ENCODE measurements around the gene PAGR1. TPM values are rescaled to one million over a fixed set of nuclear protein-coding genes. Genes with fewer than 3 reads are reported as not detected.
A peak's percentile ranks its signal among the peaks of the same experiment; 100 is the strongest.
"Not testable (repeated sequence)": the region's sequence is repeated elsewhere in the genome, so short reads cannot be mapped to it uniquely, and the experiment has no call there.

PAGR1 gene
- total RNA-seq, 4 donors from 2014 or later: 28.0 to 33.5 (median 32.1) TPM

DNA sequence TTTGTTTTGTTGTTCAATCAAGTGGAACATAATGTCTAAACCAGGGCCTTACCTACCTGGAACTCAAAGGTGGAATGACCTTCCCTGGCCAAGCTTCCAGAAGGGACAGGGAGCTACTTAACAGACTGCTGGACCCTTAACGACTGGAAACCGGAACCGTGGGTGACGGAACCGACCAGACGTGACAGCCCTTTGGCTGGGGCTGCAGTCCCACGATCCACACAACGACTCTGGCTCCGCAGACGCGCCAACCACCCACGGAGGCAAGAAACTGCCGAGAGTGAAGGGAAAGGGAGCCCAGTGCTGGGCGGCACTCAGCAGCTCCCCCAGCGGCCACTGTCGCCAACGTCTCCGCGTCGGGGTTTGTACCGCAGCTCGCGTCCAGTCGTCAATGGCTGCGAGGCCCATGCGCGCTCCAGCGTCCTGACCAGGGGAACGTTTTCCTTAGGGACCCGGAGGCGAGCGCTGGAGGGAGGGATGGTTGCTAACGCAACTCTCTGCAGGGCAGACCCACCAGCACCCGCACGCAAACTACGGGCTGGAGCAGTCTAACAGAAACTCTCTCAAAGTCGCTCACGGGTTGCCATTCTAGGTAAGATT, 31.0 kb upstream of the PAGR1 start:
- DNase-seq (ENCODE audit: low spot score in 2 of 2): peak; percentile 38 to 95
- H3K4me3 ChIP-seq (ENCODE audit: low read depth, poor library complexity, severe bottlenecking): no peak overlapping the region
- intact Hi-C loops (cut with DNase I; ENCODE audit: low total_unique reads): no loop called here
- 44 to 47% methylated on average over 31 to 38 of the region's 38 CpGs for WGBS, 2 donors
- TF ChIP-seq CTCF (IDR thresholded peaks at IDR 0.05) (peak in 1 of 3 donors; percentile 30), POLR2A (IDR thresholded peaks at IDR 0.05) (no peak)

GRCh38 chr16:29787155-29787554, 28.8 kb upstream of the PAGR1 start:
- intact Hi-C loops (cut with DNase I; ENCODE audit: low total_unique reads); DNase-seq (ENCODE audit: low spot score in 2 of 2); H3K4me3 ChIP-seq (ENCODE audit: low read depth, poor library complexity, severe bottlenecking): not testable (repeated sequence)
- 88 to 96% methylated on average over 4 of the region's 4 CpGs for WGBS, 2 donors

GRCh38 chr16:29789775-29790182, 26.2 kb upstream of the PAGR1 start:
- intact Hi-C loops (cut with DNase I; ENCODE audit: low total_unique reads): no loop called here
- TF ChIP-seq POLR2A (IDR thresholded peaks at IDR 0.05) (no peak), CTCF (IDR thresholded peaks at IDR 0.05) (no peak)
- 52 to 53% methylated on average over 20 of the region's 20 CpGs for WGBS, 2 donors
- H3K4me3 ChIP-seq (ENCODE audit: low read depth, poor library complexity, severe bottlenecking): peak overlapping the region; percentile 21
- no peak for DNase-seq (ENCODE audit: low spot score in 2 of 2)

GRCh38 chr16:29790183-29790948, 25.6 kb upstream of the PAGR1 start, which contains the start of gene KIF22:
Gene KIF22, plus strand, starts transcription at chr16:29790751. Its CDS starts 9 bp downstream, at chr16:29790760.
- H3K4me3 ChIP-seq (ENCODE audit: low read depth, poor library complexity, severe bottlenecking): peak within 1 kb of the TSS; percentile 90
- WGBS, 2 donors: 0 to 1% methylated on average over 50 to 57 of the region's 67 CpGs
- intact Hi-C loops (cut with DNase I; ENCODE audit: low total_unique reads): no loop called here
- TF ChIP-seq CTCF (IDR thresholded peaks at IDR 0.05) (peak in 1 of 3 donors; percentile 69), POLR2A (IDR thresholded peaks at IDR 0.05) (no peak)
- DNase-seq (ENCODE audit: low spot score in 2 of 2): peak; percentile 99 to 100

DNA sequence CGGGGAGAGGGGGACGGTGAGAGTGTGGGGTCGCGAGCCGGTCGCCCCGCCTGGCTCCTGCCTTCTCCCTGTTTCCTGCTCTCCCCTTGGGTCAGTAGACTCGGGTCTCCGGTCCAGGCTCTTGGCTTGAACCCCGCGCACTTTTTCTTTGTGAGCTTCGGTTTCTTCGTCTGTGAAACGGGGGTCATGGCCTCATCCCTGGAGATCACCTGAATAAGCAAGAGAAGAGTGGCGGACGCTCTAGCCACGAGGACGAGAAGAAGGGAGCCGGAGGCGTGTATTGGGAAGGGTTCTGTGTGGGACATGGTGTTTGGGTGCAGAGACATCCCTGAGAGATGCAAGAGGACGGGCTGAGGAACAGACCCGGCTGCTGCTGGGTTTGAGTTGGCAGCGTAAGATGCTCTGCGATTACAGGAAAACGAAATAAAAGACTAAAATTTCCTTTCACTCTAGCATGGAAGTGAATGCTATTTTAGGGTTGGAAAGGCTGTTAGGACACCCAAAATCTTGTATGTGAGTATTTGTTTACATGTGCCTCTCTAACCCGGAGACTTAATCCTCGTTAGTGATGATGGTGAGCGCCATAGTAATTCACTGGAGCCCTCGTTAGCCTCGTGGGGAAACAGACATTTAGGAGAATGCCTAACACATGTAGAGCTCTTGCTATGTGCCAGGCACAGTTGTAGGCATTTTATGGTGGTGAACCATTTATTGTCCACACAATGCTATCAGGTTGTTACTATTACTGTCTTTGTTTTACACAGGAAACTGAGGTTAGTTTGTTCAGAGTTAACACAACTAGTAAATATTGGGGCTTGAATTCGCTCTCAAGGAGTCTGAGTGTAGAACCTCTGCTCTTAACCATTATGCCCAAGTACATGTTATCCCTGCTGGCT, 24.8 kb upstream of the PAGR1 start:
- 2 to 3% methylated on average over 28 to 31 of the region's 31 CpGs for WGBS, 2 donors
- intact Hi-C loops (cut with DNase I; ENCODE audit: low total_unique reads): no loop called here

More for the DNA sequence above, 24.8 kb upstream of the PAGR1 start:
- no peak for DNase-seq (ENCODE audit: low spot score in 2 of 2)
- TF ChIP-seq CTCF (IDR thresholded peaks at IDR 0.05) (no peak), POLR2A (IDR thresholded peaks at IDR 0.05) (no peak)
- H3K4me3 ChIP-seq (ENCODE audit: low read depth, poor library complexity, severe bottlenecking): peak overlapping the region; percentile 90

Measured in lower leg skin (tissue), 4 donors.